Fibroblast of lung (primary cell): Measurements from ENCODE around the gene TET1.

Source experiments
- EZH2 ChIP-seq: IDR thresholded peaks from 2 replicates; pipeline ENCODE4 v1.5.1; 2012; ENCODE audit warnings: low read length, control low read depth, mild to moderate bottlenecking; ENCODE audit errors: missing control alignments
- TF ChIP-seq, protein P1 (sequence below), 2 donors: IDR thresholded peaks in 1 of 2; conservative IDR thresholded peaks in 1 of 2; 1 replicate in 1 of 2; 2 replicates in 1 of 2; pipeline ENCODE4 v1.5.1; 2011 to 2012; ENCODE audit warnings: low read length in 2 of 2, control low read depth in 1 of 2, inconsistent platforms in 1 of 2, low read depth in 1 of 2, mild to moderate bottlenecking in 1 of 2

DNA sequence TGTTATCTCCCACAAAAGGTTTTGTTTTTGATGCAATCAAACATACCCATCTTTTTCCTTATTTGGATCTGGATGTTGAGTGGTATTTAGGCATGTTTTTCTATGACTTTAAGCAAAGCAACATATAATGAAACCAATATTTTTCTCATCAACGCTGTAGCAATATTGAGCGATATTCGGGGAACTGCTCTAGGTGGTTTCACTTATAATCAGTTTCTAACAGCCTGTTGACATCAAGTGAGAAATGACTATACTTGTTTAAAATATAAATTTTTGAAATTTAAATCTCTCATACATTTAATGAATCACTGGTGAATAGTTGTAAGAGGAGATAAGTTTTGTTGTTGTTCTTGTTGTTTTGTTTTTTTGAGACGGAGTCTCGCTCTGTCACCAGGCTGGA is 108.1 kb downstream of the TET1 start:
- TF ChIP-seq EZH2: no peak
- TF ChIP-seq, protein P1, sequence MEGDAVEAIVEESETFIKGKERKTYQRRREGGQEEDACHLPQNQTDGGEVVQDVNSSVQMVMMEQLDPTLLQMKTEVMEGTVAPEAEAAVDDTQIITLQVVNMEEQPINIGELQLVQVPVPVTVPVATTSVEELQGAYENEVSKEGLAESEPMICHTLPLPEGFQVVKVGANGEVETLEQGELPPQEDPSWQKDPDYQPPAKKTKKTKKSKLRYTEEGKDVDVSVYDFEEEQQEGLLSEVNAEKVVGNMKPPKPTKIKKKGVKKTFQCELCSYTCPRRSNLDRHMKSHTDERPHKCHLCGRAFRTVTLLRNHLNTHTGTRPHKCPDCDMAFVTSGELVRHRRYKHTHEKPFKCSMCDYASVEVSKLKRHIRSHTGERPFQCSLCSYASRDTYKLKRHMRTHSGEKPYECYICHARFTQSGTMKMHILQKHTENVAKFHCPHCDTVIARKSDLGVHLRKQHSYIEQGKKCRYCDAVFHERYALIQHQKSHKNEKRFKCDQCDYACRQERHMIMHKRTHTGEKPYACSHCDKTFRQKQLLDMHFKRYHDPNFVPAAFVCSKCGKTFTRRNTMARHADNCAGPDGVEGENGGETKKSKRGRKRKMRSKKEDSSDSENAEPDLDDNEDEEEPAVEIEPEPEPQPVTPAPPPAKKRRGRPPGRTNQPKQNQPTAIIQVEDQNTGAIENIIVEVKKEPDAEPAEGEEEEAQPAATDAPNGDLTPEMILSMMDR (conservative IDR thresholded peaks at IDR 0.05 in 1 of 2, IDR thresholded peaks at IDR 0.05 in 1 of 2; ENCODE audit: low read depth in 1 of 2, low read length in 2 of 2): no peak
